KMS-11 (cell line): Measurements from ENCODE around the gene MMS19.
"Not testable (repeated sequence)": the region's sequence is repeated elsewhere in the genome, so short reads cannot be mapped to it uniquely, and the experiment has no call there.

ENCODE experiments used
- H2AFZ ChIP-seq: fragments of 200-600 bp; sonication (generic); 2 replicates; pipeline ENCODE4 v1.6.1; 2016; ENCODE audit warnings: antibody characterized with exemption, mixed run types, low read depth
- H3K27ac ChIP-seq: fragments of 200-600 bp; sonication (generic); 2 replicates; pipeline ENCODE4 v1.6.1; 2016; ENCODE audit warnings: mild to moderate bottlenecking, mixed run types
- H3K27me3 ChIP-seq: fragments of 200-600 bp; sonication (generic); 2 replicates; pipeline ENCODE4 v1.6.1; 2017; ENCODE audit warnings: mild to moderate bottlenecking, low read depth, mixed run types, moderate library complexity; ENCODE audit not compliant: insufficient read depth
- H3K36me3 ChIP-seq: fragments of 200-600 bp; sonication (generic); 2 replicates; pipeline ENCODE4 v1.6.1; 2017; ENCODE audit warnings: mild to moderate bottlenecking, mixed run types; ENCODE audit not compliant: insufficient read depth
- H3K4me1 ChIP-seq: fragments of 200-600 bp; sonication (generic); 2 replicates; pipeline ENCODE4 v1.6.1; 2016; ENCODE audit warnings: mild to moderate bottlenecking, low read depth, mixed run types; ENCODE audit not compliant: poor library complexity, severe bottlenecking
- H3K4me2 ChIP-seq: fragments of 200-600 bp; sonication (generic); 2 replicates; pipeline ENCODE4 v1.7.0; 2016; ENCODE audit warnings: mild to moderate bottlenecking, mixed run types
- H3K4me3 ChIP-seq: fragments of 200-600 bp; sonication (generic); IDR thresholded peaks from 2 replicates; pipeline ENCODE4 v1.6.1; 2017; ENCODE audit warnings: low read depth, low read length, mixed read lengths; ENCODE audit not compliant: insufficient read depth
- H3K79me2 ChIP-seq: fragments of 200-600 bp; sonication (generic); 2 replicates; pipeline ENCODE4 v1.6.1; 2016; ENCODE audit warnings: low read depth, mixed run types; ENCODE audit not compliant: insufficient read depth
- H3K9ac ChIP-seq: fragments of 200-600 bp; sonication (generic); 2 replicates; pipeline ENCODE4 v1.6.1; 2016; ENCODE audit warnings: mild to moderate bottlenecking, mixed run types
- H4K20me1 ChIP-seq: fragments of 200-600 bp; sonication (generic); 2 replicates; pipeline ENCODE4 v1.6.1; 2016; ENCODE audit warnings: mild to moderate bottlenecking, mixed run types; ENCODE audit not compliant: insufficient read depth
- CTCF ChIP-seq: fragments of 200-600 bp; sonication (generic); conservative IDR thresholded peaks from 2 replicates; pipeline ENCODE4 v1.6.1; 2017; ENCODE audit warnings: low read depth, mild to moderate bottlenecking, antibody characterized with exemption, low read length, moderate library complexity, mixed read lengths

The MMS19 gene

GRCh38 chr10:97529685-97530465, 31.7 kb upstream of the MMS19 start:
- no peak overlapping the region for H3K27ac ChIP-seq
- no peak overlapping the region for H3K9ac ChIP-seq
- no peaks in the 10 kb centered on the region for H3K27me3 ChIP-seq
- H2AFZ ChIP-seq: no peak overlapping the region
- H3K4me3 ChIP-seq: no peak overlapping the region
- no peaks in the 10 kb centered on the region for H3K79me2 ChIP-seq
- H3K4me2 ChIP-seq: no peak overlapping the region
- no peak for TF ChIP-seq CTCF
- H3K36me3 ChIP-seq: no peaks in the 10 kb centered on the region
- peaks cover 10% of the 10 kb centered on the region for H3K4me1 ChIP-seq
- H4K20me1 ChIP-seq: no peaks in the 10 kb centered on the region

GRCh38 chr10:97528876-97529275, 30.7 kb upstream of the MMS19 start:
- H4K20me1 ChIP-seq, H3K79me2 ChIP-seq, H2AFZ ChIP-seq, H3K4me3 ChIP-seq, H3K36me3 ChIP-seq, H3K27me3 ChIP-seq, H3K4me2 ChIP-seq, H3K27ac ChIP-seq, H3K9ac ChIP-seq, H3K4me1 ChIP-seq: not testable (repeated sequence)

GRCh38 chr10:97525683-97526110, 27.5 kb upstream of the MMS19 start:
- no peaks in the 10 kb centered on the region for H3K27me3 ChIP-seq
- no peak for TF ChIP-seq CTCF
- H3K4me2 ChIP-seq: no peak overlapping the region
- H4K20me1 ChIP-seq: no peaks in the 10 kb centered on the region
- no peaks in the 10 kb centered on the region for H3K79me2 ChIP-seq
- H3K4me1 ChIP-seq: no peaks in the 10 kb centered on the region
- no peak overlapping the region for H3K9ac ChIP-seq
- no peaks in the 10 kb centered on the region for H3K36me3 ChIP-seq
- H2AFZ ChIP-seq: no peak overlapping the region
- H3K27ac ChIP-seq: no peak overlapping the region
- H3K4me3 ChIP-seq: no peak overlapping the region

- no peak for TF ChIP-seq CTCF
- Histone ChIP-seq H3K4me2 (no peak overlapping the region), H3K36me3 (no peaks in the 10 kb centered on the region), H3K27me3 (no peaks in the 10 kb centered on the region), H3K4me3 (no peak overlapping the region), H4K20me1 (no peaks in the 10 kb centered on the region), H3K79me2 (no peaks in the 10 kb centered on the region), H2AFZ (no peak overlapping the region), H3K27ac (no peak overlapping the region), H3K4me1 (no peaks in the 10 kb centered on the region), H3K9ac (no peak overlapping the region)
Measured at GRCh38 chr10:97525086-97525485, 26.9 kb upstream of the MMS19 start.

- H3K9ac ChIP-seq: no peak overlapping the region
- no peaks in the 10 kb centered on the region for H4K20me1 ChIP-seq
- H3K27me3 ChIP-seq: no peaks in the 10 kb centered on the region
- no peak overlapping the region for H2AFZ ChIP-seq
- no peaks in the 10 kb centered on the region for H3K4me1 ChIP-seq
- H3K4me3 ChIP-seq: no peak overlapping the region
- H3K36me3 ChIP-seq: no peaks in the 10 kb centered on the region
- H3K27ac ChIP-seq: no peak overlapping the region
- H3K4me2 ChIP-seq: no peak overlapping the region
- H3K79me2 ChIP-seq: no peaks in the 10 kb centered on the region
- no peak for TF ChIP-seq CTCF
Measured at GRCh38 chr10:97522937-97523336, 24.7 kb upstream of the MMS19 start.
